HG02870 (cell line): ENCODE measurements around the gene ARHGEF12.

Source experiments
- ATAC-seq: cut with Tn5 transposase; IDR thresholded peaks from one replicate; pipeline ENCODE4 v1.9.1; 2021; ENCODE audit warnings: mild to moderate bottlenecking, moderate library complexity; ENCODE audit not compliant: unreplicated experiment

ARHGEF12 gene

DNA sequence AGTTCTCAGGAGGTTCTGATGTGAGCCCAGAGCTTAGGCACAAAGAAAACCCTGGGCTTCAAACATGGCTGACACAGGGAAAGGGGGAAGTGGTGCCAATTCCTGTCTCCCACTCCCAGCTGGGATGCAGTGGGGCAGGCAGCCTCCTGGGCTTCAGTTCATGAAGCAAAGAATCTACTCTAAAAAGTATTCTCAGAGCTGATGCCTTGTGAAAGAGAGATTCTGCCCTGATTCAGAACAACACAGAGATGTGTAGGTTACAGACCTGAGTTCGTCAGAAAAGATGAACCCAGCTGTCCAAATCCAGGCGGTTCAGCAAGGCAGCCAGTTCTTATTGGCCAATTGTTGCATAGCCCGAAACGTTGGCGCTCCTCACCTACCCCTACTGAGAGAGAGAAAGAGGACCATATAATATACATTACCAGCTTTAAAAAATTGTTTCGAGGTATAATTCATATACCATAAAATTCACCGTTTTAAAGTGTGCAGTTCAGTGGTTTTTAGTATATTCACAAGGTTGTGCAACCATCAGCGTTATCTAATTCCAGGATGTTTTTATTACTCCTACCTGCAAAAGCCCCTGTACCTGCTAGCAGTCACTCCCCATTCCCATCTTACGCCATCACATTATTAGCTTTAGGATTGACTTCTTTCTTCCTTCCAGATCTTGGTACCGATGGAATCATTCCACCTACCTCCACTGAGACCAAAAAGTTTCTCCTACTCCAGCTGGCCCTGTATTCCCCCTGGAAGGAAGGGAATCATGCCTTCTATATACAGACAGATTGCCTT lies 18.3 kb upstream of the ARHGEF12 start:
- no peak for ATAC-seq

DNA sequence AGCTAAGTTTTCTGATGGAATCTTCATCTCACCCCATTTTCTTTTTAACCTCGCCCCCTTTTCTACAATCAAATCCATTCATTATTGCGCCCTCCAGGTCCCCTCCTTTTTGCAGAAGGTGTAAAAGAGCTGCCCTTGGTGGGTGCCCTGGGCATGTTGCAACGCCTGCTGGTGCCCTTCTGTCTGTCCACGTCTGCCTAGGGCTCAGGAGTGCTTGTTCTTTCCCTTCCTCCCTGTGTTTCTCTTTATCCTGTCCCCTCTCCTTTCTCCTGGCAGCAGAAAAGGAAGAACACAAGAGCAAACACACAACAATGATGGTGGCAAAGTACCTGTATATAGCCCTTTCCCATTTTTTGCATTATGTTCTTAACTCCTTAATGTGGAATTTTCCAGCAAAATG lies 17.3 kb upstream of the ARHGEF12 start:
- no peak for ATAC-seq

DNA sequence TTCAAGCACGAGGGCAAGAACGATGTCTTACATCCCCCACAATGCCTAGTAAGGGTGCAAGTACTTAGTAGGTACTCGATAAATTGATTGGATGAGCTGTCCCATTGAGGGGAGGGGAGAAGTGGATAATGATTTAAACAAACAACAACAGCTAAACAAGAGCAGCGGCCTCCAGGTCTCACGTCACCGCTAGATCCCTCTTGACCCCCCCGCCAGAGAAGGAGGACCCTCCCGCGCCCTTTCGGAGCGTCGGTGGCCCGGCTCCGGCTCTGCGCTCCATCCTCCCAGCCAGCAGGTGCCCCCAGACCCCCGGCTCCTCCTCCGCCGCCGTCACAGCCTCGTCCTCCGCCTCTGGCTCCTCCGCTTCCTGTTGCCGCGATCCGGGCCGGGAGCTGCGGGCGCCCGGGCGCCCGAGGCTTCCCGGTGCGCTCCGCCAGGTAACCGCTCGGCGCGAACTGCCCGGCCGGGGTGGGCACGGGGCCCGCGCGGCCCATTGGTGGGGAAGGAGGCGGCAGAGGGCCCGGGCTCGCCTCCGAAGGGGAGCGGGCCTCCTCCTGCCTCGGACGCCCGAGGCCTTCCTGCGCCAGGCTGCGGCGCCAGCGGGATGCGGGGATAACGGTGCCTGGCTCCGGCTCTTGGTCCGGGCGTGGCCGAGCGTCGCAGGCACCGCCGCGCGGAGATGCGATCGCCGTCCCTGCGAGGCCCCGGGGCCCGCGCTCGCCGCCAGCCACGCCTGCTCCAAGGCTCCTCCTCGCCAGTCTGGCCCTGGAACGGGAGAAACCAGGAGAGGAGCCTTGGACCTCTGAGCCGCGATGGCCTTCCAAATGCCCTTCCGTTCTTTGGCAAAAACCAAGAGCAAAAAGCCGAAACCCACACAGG lies 11.0 kb upstream of the ARHGEF12 start, which contains the start of gene TLCD5:
TLCD5 (plus strand) TSS at position 368 of the 879 bp plus-strand sequence. CDS start 2,143 bp downstream, outside the sequence.
- peak; percentile 63 for ATAC-seq

DNA sequence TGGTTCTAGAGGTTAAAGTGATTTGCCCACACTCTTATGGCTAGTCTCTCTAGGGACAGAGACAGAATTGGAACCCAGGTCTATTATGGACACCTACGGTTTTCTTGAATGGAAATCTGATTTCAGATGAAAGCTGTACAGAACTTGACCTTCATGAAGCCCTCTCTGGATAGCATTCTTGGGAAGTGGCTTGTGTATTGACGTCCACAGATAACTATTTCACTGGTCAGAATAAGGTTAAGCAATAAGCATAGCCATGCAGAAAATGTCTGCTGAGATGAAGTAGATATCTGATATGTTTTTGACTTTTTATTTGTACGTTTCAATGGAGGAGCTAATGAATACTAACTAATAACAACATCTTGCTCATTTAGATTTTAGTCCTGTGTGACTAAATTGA lies 10.0 kb upstream of the ARHGEF12 start:
- no peak for ATAC-seq

DNA sequence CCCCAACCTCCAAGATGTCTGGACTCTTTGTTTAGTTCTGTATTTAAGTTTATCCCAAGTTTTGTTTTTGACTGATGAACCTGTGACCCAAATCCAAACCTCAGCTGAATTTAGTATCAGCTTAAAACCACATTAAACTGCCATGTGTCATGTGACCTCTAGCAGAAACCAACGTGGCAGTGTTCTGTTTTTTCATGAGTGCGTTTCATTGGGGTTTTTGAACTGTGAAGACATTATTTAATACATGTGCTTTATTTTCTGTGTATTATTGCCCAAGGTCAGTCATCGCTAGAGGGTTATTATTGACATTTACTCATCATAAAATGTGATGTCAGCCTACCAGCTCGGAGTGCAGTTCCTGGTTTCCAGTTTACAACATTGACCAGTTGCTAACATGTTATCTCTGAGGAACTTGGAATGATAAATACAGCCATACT lies 9.3 kb upstream of the ARHGEF12 start:
- ATAC-seq = no peak

DNA sequence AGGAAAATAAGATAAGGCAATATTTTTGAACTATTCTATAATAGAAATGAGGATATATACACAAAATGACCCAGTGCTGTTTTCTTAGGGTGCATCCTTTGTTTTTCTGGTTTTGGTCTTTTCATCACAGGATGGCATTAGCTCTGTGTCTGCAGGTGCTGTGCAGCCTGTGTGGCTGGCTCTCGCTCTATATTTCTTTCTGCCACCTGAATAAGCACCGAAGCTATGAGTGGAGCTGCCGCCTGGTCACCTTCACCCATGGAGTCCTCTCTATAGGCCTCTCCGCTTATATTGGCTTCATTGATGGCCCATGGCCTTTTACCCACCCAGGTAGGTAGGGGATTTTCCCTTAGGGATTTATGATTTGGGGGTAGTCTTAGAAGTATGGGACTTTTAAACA lies 8.9 kb upstream of the ARHGEF12 start:
- ATAC-seq = no peak

DNA sequence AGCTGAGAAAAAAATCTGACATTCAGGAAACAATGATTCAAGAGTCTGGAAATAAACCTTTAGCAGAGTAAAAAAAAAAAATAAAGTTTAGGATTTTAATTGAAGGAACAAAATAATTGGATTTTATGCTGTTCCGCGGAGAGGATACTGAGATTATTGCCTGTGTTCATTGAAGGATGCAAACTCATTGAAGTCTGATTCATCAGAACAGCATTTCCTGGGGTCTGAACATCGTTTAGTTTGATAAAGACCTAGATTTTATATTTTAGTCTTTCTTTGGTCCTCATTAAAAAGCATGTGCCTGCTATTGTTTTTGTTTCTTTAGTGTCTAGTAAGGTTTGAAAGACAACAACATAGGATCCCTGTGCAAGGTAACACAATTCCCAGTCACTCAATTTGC lies 6.7 kb upstream of the ARHGEF12 start:
- ATAC-seq = no peak

DNA sequence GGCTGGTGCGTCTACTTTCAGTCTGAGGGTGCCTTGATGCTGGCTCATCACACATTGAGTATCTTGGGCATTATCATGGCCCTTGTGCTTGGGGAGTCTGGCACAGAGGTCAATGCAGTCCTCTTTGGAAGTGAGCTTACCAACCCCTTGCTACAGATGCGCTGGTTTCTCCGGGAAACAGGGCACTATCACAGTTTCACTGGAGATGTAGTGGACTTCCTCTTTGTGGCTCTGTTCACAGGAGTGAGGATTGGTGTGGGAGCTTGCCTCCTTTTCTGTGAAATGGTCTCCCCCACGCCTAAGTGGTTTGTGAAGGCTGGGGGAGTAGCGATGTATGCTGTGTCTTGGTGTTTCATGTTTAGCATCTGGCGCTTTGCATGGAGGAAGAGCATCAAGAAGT lies 6.2 kb upstream of the ARHGEF12 start:
- ATAC-seq = no peak

DNA sequence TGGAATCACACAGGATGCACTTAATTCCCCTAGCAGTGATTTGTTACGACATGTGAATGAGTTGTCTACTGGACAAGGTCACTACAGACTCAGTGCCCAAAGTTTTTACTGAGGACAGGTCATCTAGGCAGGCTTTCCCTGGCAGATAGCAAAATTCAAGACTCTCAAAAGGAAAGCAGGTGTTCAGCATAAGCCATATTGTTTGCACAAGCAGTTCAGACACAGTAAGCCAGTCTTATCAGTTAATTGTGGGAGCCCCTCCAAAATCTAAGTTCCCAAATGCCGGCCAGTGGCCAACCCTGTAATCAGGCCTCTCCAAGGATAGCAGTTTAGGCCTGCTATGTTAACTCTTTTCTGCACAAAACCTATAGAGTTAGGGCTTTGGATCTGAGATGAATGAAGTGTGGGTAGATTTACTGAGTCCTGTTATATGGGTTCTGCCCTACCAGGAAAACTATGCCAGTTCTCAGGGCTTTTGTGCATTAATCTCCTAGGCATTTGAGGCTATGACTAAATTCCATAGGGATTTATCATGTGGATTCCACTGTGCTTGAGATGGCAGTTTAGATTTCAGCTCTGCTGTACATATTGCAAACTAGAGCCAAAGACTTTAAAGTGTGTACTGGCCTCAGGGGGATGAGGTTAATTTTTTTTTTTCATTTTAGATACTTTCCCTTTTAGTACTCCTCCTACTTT lies 4.8 kb upstream of the ARHGEF12 start:
- ATAC-seq = no peak

DNA sequence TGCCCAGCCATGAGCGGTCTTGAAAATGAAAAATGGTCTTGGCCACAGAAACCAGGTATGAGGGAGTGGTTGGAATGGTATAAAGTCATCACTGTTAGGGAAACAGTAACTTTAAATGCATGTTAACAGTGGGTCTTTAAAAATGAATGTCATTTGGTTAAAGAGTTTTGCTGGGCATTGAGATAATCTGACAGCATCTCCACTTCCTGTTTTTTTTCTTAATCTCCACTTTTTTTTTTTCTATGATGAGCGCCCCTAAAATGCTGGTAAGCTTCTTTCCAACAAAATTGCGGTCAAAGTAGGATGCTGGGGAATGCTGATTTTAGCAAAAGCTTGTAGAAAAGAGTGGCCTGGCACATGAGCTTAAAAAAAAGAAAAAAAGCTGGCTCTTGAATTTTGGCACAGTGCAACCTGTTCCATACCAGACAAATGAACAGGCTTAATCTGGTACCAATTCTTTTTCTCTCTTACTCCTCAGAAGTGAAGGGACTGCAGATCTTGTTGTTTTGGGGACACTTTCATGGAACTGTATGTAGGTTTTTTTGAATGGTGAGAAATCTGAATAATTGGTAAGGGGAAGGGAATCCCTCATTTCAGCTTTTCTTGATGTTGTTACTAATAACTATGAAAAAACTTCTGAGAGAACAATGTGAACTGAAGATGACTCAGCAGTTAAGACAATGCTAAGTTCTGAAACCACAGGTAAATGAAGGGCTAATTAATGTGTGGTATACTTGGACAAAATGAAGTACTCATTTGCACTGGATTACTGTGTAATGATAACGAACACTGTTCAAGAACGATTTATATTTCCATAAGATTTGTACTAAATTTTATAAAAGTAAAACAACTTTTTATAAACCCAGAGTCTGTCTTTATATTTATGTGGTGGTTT lies 3.1 kb upstream of the ARHGEF12 start:
- ATAC-seq = no peak

DNA sequence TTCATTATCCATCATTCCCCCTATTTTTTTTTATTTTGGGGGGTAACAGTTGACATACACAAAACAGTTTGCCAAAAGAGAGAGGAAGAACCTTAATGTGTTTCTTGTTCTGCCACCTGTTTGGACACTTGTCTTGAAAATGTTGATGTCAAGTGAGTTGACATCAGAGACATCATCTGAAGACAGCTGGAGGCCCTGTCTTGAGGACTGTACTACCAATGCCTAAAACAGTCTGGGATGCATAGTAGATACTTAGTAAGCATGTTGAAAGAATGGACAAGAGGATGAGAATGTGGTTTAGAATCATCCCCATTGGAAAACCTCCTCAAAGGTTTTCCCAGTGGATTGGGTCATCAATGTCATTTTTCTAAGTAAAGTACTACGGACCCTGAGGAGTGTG lies 2.4 kb upstream of the ARHGEF12 start:
- no peak for ATAC-seq

DNA sequence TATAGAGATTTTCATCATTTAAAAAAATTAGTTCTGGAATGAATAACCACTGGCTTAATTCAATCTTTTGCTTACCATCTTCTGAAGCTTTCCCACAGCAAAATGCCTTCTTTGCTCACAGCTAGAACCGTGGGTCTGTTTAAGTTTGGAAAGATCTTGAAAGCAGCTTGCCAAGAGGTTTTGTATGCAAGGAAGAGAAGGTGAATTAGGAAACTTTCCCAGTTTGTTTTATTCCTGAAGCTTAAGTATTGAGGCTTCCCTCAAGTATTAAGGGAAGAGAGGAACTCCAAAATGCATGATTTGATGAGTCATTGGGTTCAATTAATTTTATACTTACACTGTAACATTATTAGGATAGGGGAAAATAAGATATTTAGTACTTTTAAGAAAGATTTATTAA lies 1.9 kb upstream of the ARHGEF12 start:
- ATAC-seq = no peak

DNA sequence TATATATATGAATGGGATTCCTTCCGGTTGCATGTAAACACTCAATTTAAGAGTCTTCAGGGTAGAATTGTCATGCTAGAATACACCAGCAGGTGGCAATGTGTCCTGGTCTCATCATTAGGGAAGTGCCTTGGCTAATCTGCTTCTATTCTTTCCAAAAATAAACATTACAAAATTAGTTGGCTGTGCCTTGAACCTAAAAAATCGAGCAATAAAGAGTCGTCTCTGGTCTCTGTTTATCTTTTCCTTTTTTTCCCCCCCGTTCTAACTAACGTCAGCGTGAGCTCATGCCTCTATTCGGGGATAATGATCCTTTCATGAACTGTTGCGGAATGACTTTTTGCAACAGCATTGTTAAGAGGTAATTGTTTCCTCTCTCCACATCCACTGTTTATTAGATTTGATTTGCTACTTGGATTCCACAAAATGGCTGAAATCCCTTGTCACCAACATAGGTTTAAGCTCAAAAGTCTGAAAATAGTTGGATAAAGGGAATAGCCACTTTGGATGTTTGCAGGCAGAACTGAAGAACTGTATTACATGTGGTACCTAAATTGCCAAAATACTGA lies 1.2 kb upstream of the ARHGEF12 start:
- no peak for ATAC-seq

DNA sequence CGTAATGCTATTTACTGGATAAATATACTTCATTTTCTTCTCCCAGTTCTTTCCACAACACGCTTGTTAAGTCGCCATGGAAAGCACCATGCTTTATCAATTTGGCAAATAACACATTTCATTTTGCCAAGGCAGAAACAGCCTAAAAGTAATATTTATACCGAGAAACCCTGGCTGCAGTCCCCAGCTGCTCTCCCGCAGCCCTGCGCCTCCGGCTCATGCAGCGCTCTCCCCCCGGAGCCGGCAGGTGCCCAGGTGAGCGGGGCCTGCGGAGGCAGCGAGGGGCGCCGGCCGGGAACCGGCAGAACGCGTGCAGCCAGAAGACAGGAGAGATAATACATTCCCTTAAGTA lies 681 bp upstream of the ARHGEF12 start:
- ATAC-seq = peak; percentile 10

DNA sequence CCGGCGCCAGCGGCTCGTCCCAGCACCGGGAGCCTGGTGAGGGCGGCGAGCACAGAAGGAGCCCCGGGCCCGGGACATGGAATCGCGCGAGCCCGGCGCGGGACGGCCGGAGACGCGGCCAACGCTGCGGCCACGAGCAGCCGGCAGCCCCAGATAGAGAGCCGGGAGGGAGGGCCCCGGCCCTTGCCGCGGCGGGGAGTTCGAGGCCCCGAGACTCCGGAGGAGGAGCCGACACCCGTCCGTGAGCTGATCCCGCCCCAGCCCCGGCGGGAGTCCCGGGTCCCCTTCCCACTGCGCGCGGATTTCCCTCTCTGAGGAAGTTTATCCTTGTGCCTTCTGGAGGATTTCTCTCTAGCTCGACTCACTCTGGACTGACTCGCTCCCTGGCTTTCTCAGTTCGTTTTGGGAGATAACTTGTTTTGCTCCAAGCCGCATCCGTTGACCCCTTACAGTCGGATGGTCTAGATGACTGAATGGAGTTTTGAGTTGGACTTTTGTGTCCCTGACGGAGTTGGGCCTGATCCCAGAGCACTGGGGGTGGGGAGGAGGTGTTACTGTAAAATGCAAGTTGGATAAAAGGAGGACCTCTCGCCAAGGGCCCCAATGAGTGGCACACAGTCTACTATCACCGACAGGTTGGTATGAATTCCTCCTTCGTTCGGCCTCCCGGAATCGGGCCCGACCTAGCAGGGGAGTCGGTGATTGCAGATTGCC lies 585 bp downstream of the ARHGEF12 start:
- ATAC-seq = peak; percentile 30

DNA sequence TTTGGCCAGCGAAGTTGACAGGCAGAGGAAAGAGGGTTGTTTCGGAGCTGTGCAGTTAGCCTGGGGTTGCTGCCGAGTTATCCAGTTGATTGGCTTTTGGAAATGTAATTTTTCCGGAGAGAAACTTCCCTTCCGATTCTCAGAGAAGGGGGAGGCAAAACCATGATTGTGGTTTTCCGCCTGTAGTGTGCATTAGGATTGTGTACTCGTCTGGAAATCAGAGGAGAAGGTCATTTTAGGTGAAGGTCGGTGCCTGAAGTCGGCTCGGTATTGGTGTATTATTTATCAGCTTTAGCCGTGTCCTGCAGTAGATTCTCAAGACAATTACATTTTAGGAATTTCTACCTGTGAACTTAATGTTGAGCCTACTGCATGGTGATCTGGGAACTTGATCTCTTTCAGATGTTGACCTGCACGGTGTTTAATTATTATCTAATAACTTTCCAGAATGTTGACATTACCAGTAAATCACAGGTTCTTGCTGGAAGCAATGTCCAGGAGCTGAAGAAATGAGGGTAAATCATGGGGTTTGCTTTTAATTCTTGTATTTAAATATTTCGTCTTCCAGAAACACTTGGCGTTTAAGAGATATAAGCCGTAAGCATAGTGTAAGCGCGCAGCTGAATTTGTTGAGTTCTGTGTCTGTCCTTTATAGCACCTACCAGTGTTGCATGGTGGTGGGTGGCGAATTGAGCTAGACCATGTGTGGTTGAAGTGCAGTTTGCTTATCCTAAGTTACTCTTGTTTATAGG lies 1.3 kb downstream of the ARHGEF12 start:
- no peak for ATAC-seq

DNA sequence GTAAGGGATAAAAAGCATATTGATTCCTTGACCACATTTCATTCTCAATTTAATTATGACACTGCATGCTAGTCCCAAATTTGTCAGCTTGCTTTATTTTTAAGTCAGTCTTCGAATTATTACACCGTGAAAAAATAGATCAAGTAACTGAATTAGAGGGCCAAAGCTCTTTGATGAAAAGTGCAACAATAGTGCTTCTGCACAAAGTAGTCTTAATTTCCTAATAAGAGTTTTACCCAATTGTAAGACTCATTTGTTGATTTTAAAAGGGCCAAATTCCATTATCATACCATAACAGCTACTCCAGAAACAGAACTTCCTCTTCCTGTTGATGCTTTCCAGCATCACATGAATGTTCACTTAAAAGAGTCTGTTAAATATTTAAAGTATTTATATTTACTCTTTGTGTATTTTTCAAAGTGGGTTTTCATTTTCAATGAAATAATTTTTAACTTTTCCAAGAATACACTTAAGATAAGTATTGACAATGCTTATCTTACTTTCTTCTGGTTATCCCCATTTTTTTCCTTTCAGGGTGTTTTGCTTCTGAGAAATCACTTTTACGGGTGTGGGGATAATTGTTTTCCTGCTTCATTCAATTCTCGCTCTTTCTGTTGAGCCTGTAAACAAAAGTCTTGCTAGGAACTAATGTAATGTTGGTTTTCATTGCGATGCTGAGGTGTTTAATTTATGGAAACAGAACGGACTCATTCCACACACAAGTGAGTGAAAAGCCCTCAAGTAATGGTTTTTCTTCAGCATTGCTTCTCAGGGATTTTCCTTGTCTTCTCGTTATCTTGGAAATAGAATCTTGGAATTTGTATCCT lies 2.1 kb downstream of the ARHGEF12 start:
- no peak for ATAC-seq

DNA sequence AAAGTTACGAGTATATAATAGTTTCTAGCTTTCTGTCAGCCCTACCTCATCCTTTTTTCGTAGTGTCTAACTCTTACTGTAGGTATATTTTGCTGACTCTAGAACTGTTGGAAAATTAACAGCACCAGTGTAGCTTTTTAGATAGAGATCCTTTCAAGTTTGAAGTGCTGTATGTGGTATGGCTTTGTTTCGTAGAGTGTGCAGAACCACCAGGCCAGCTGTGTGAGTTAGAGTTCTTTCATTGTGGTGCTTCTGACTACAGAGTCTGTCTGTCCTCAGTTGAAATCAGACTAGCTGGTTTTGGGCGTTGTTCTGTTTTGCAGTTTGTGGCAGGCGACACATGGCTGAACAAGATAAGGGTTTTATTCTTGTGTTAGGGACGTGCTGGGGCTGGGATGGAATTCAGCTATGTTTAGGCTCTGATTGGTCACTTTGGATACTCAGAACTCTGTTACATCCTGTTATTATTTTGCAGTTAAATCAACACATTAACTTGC lies 3.2 kb downstream of the ARHGEF12 start:
- ATAC-seq = no peak
